HEK293T (cell line): ENCODE measurements around the gene HOXA5.

Experiments
- ARNT ChIP-seq: fragments of 450-650 bp; IDR thresholded peaks from 2 replicates; pipeline ENCODE4 v1.6.1; 2017; ENCODE audit warnings: mild to moderate bottlenecking
- BHLHE40 ChIP-seq: fragments of 450-650 bp; IDR thresholded peaks from 2 replicates; pipeline ENCODE4 v1.6.1; 2016; ENCODE audit warnings: mild to moderate bottlenecking, moderate library complexity, borderline replicate concordance
- CTBP1 ChIP-seq: fragments of 450-650 bp; IDR thresholded peaks from 2 replicates; pipeline ENCODE4 v1.6.1; 2016; ENCODE audit warnings: borderline replicate concordance
- ELF4 ChIP-seq: fragments of 450-650 bp; IDR thresholded peaks from 2 replicates; pipeline ENCODE4 v1.6.1; 2017; ENCODE audit warnings: antibody characterized with exemption
- FOXA1 ChIP-seq: fragments of 450-650 bp; IDR thresholded peaks from 2 replicates; pipeline ENCODE4 v1.6.1; 2016; ENCODE audit warnings: mild to moderate bottlenecking
- HDGF ChIP-seq: fragments of 450-650 bp; IDR thresholded peaks from 2 replicates; pipeline ENCODE4 v1.6.1; 2017; ENCODE audit warnings: antibody characterized with exemption, borderline replicate concordance
- LEF1 ChIP-seq: fragments of 450-650 bp; IDR thresholded peaks from 2 replicates; pipeline ENCODE4 v1.6.1; 2017; ENCODE audit warnings: mild to moderate bottlenecking, borderline replicate concordance
- SUZ12 ChIP-seq: fragments of 450-650 bp; IDR thresholded peaks from 2 replicates; pipeline ENCODE4 v1.6.1; 2016; ENCODE audit warnings: mild to moderate bottlenecking
- TARDBP ChIP-seq: fragments of 450-650 bp; IDR thresholded peaks from 2 replicates; pipeline ENCODE4 v1.6.1; 2016
- ZNF384 ChIP-seq: fragments of 450-650 bp; IDR thresholded peaks from 2 replicates; pipeline ENCODE4 v1.6.1; 2016
- TF ChIP-seq, protein P1 (sequence below): fragments of 450-650 bp; IDR thresholded peaks from 2 replicates; pipeline ENCODE4 v1.6.1; 2016

DNA sequence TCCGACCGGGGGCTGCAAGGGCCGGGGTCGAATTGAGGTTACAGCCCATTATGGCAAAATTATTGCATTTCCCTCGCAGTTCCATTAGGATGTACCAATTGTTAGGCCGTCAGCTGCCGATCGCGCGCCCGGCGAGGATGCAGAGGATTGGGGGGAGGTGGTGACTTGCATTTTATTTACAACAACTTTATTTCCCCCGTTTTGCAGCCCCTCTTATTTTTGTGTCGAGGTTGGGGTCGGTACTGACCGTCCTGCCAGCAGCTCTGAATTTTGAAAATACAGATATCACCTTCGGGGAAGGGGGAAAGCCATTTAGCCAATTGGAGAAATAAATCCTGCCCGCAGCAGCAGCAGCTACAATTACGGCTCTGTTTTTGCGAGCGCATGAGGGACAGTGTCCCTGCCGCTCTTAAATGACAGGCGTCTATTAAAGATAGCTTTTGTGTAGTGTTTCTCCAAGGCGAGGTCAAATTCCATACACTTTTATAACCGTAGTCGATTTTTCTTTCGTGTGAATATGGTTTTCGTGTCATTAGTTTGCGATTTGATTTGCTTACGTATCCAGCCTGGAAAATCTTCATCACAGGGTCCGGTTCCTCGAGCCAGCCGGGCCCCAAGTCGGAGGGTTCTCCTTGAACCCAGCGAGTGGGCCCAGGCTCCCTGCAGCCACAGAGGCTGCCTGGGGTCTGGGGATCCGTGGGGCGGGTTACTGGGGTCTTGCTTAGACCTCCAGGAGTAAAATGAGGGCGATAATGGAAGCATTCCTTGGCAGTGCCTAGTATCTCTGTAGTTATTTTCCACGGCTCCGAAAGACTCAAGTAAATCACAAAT lies 684 bp upstream of the HOXA5 start:
- no peak for TF ChIP-seq FOXA1
- TF ChIP-seq ARNT = peak; percentile 97
- no peak for TF ChIP-seq ZNF384
- no peak for TF ChIP-seq BHLHE40
- TF ChIP-seq, protein P1, sequence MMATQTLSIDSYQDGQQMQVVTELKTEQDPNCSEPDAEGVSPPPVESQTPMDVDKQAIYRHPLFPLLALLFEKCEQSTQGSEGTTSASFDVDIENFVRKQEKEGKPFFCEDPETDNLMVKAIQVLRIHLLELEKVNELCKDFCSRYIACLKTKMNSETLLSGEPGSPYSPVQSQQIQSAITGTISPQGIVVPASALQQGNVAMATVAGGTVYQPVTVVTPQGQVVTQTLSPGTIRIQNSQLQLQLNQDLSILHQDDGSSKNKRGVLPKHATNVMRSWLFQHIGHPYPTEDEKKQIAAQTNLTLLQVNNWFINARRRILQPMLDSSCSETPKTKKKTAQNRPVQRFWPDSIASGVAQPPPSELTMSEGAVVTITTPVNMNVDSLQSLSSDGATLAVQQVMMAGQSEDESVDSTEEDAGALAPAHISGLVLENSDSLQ = peak; percentile 94
- TF ChIP-seq LEF1 = no peak; the same call in 1 of the 2 replicates
- TF ChIP-seq HDGF = no peak
- TF ChIP-seq SUZ12 = no peak
- no peak for TF ChIP-seq TARDBP
- no peak for TF ChIP-seq ELF4
- peak; percentile 90 for TF ChIP-seq CTBP1
